ENCODE measurements around the gene RALGPS1. TPM values are rescaled to one million over a fixed set of nuclear protein-coding genes. Genes with fewer than 3 reads are reported as not detected.

The RALGPS1 gene
- total and polyA plus RNA-seq, 2 of the 13 experiments (the other 11 are each of a cell fraction or from before 2014, with no cell fraction given) = 3.7 to 6.5 TPM

DNA sequence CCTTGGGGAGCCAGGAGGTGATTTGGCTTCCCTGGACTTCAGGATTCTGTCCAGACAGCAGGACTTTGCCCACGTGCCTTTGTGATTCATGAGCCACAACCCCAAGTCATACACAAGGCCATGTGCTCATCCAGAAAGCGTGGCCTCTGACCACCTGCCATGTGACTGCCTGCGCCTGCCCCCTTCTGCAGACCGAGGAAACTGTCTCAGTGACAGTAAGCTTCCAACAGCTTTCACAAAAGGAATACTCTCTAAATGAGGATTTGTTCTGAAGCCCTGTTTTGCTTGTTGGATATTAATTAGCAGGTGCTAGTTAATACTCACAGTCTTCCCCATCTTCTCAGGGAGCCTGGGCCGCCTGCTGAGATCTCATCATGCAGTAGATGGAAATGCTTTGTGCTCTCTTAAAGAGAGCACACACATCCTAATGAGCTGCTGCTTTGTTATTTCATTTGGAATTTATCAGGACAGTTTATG lies 244.8 kb downstream of the RALGPS1 start (continued):
- TF ChIP-seq, protein P1, sequence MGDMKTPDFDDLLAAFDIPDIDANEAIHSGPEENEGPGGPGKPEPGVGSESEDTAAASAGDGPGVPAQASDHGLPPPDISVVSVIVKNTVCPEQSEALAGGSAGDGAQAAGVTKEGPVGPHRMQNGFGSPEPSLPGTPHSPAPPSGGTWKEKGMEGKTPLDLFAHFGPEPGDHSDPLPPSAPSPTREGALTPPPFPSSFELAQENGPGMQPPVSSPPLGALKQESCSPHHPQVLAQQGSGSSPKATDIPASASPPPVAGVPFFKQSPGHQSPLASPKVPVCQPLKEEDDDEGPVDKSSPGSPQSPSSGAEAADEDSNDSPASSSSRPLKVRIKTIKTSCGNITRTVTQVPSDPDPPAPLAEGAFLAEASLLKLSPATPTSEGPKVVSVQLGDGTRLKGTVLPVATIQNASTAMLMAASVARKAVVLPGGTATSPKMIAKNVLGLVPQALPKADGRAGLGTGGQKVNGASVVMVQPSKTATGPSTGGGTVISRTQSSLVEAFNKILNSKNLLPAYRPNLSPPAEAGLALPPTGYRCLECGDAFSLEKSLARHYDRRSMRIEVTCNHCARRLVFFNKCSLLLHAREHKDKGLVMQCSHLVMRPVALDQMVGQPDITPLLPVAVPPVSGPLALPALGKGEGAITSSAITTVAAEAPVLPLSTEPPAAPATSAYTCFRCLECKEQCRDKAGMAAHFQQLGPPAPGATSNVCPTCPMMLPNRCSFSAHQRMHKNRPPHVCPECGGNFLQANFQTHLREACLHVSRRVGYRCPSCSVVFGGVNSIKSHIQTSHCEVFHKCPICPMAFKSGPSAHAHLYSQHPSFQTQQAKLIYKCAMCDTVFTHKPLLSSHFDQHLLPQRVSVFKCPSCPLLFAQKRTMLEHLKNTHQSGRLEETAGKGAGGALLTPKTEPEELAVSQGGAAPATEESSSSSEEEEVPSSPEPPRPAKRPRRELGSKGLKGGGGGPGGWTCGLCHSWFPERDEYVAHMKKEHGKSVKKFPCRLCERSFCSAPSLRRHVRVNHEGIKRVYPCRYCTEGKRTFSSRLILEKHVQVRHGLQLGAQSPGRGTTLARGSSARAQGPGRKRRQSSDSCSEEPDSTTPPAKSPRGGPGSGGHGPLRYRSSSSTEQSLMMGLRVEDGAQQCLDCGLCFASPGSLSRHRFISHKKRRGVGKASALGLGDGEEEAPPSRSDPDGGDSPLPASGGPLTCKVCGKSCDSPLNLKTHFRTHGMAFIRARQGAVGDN (CRISPR knock-in tag; IDR thresholded peaks at IDR 0.05) = peak; percentile 99
- TF ChIP-seq KAT8 (CRISPR knock-in tag; IDR thresholded peaks at IDR 0.05) = peak; percentile 87
- 0 out of 2 replicates have a peak, but pooled peaks have one; percentile 32 for TF ChIP-seq ELF1 (CRISPR knock-in tag; IDR thresholded peaks at IDR 0.05)
- peak; percentile 95; the same call in 1 of the 2 replicates for TF ChIP-seq ZNF598 (CRISPR knock-in tag; IDR thresholded peaks at IDR 0.05; ENCODE audit: borderline replicate concordance)
- TF ChIP-seq EEA1 (CRISPR knock-in tag; IDR thresholded peaks at IDR 0.05; ENCODE audit: borderline replicate concordance) = peak; percentile 88; the same call in 1 of the 2 replicates
- TF ChIP-seq, protein P2, sequence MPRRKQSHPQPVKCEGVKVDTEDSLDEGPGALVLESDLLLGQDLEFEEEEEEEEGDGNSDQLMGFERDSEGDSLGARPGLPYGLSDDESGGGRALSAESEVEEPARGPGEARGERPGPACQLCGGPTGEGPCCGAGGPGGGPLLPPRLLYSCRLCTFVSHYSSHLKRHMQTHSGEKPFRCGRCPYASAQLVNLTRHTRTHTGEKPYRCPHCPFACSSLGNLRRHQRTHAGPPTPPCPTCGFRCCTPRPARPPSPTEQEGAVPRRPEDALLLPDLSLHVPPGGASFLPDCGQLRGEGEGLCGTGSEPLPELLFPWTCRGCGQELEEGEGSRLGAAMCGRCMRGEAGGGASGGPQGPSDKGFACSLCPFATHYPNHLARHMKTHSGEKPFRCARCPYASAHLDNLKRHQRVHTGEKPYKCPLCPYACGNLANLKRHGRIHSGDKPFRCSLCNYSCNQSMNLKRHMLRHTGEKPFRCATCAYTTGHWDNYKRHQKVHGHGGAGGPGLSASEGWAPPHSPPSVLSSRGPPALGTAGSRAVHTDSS (CRISPR knock-in tag; conservative IDR thresholded peaks at IDR 0.05) = no peak
- TF ChIP-seq RAD51 (IDR thresholded peaks at IDR 0.05; ENCODE audit: borderline replicate concordance) = peak; percentile 61; the same call in 1 of the 2 replicates
- TF ChIP-seq ZNF776 (CRISPR knock-in tag; IDR thresholded peaks at IDR 0.05) = peak; percentile 95
- TF ChIP-seq, protein P3, sequence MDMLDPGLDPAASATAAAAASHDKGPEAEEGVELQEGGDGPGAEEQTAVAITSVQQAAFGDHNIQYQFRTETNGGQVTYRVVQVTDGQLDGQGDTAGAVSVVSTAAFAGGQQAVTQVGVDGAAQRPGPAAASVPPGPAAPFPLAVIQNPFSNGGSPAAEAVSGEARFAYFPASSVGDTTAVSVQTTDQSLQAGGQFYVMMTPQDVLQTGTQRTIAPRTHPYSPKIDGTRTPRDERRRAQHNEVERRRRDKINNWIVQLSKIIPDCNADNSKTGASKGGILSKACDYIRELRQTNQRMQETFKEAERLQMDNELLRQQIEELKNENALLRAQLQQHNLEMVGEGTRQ (IDR thresholded peaks at IDR 0.05; ENCODE audit: low read depth, low read length) = peak; percentile 88
- TF ChIP-seq, protein P3 (CRISPR knock-in tag; IDR thresholded peaks at IDR 0.05; ENCODE audit: borderline replicate concordance) = peak; percentile 91; the same call in 1 of the 2 replicates
- TF ChIP-seq PCBP2 (optimal IDR thresholded peaks at IDR 0.05; ENCODE audit: low read depth, low read length, poor library complexity, severe bottlenecking) = no peak
- TF ChIP-seq ZKSCAN8 (CRISPR knock-in tag; IDR thresholded peaks at IDR 0.05; ENCODE audit: borderline replicate concordance) = peak; percentile 87
- peak; percentile 99 for TF ChIP-seq KLF6 (CRISPR knock-in tag; IDR thresholded peaks at IDR 0.05)
- no peak for TF ChIP-seq ZNF549 (CRISPR knock-in tag; IDR thresholded peaks at IDR 0.05)
- TF ChIP-seq, protein P4, sequence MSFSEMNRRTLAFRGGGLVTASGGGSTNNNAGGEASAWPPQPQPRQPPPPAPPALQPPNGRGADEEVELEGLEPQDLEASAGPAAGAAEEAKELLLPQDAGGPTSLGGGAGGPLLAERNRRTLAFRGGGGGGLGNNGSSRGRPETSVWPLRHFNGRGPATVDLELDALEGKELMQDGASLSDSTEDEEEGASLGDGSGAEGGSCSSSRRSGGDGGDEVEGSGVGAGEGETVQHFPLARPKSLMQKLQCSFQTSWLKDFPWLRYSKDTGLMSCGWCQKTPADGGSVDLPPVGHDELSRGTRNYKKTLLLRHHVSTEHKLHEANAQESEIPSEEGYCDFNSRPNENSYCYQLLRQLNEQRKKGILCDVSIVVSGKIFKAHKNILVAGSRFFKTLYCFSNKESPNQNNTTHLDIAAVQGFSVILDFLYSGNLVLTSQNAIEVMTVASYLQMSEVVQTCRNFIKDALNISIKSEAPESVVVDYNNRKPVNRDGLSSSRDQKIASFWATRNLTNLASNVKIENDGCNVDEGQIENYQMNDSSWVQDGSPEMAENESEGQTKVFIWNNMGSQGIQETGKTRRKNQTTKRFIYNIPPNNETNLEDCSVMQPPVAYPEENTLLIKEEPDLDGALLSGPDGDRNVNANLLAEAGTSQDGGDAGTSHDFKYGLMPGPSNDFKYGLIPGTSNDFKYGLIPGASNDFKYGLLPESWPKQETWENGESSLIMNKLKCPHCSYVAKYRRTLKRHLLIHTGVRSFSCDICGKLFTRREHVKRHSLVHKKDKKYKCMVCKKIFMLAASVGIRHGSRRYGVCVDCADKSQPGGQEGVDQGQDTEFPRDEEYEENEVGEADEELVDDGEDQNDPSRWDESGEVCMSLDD (CRISPR knock-in tag; IDR thresholded peaks at IDR 0.05; ENCODE audit: borderline replicate concordance) = peak; percentile 79; the same call in 1 of the 2 replicates
- peak; percentile 99 for TF ChIP-seq BRCA1 (CRISPR knock-in tag; IDR thresholded peaks at IDR 0.05)
- 0 out of 2 replicates have a peak, but pooled peaks have one; percentile 84 for TF ChIP-seq ZNF367 (CRISPR knock-in tag; IDR thresholded peaks at IDR 0.05; ENCODE audit: borderline replicate concordance)
- TF ChIP-seq ZNF468 (CRISPR knock-in tag; IDR thresholded peaks at IDR 0.05) = peak; percentile 90
- TF ChIP-seq HNRNPH1 (optimal IDR thresholded peaks at IDR 0.05; ENCODE audit: low read depth, low read length) = no peak

Measured in HepG2 (cell line).